DOHH2 (cell line): Measurements from ENCODE around the gene NHSL2.

Experiments
- H3F3A ChIP-seq: fragments of 200-600 bp; sonication (generic), shearing (Covaris generic); 2 replicates; pipeline ENCODE4 v1.6.0; 2016; ENCODE audit warnings: antibody characterized with exemption, mild to moderate bottlenecking; ENCODE audit not compliant: control insufficient read depth, insufficient read depth
- H3K27ac ChIP-seq: fragments of 200-600 bp; sonication (generic); 2 replicates; pipeline ENCODE4 v1.5.1; 2014; ENCODE audit warnings: low read depth, mild to moderate bottlenecking, low read length, moderate library complexity
- H3K27me3 ChIP-seq: fragments of 200-600 bp; sonication (generic); 2 replicates; pipeline ENCODE4 v1.6.1; 2014; ENCODE audit warnings: mild to moderate bottlenecking, low read length, mixed read lengths; ENCODE audit not compliant: control insufficient read depth
- H3K36me3 ChIP-seq: fragments of 200-600 bp; sonication (generic); 2 replicates; pipeline ENCODE4 v1.6.1; 2014; ENCODE audit warnings: mild to moderate bottlenecking, low read length, moderate library complexity, mixed read lengths; ENCODE audit not compliant: control insufficient read depth
- H3K4me1 ChIP-seq: fragments of 200-600 bp; sonication (generic); 2 replicates; pipeline ENCODE4 v1.6.1; 2014; ENCODE audit warnings: mild to moderate bottlenecking, low read length, mixed read lengths; ENCODE audit not compliant: control insufficient read depth
- H3K4me2 ChIP-seq: fragments of 200-600 bp; sonication (generic); 2 replicates; pipeline ENCODE4 v1.6.0; 2014; ENCODE audit warnings: mild to moderate bottlenecking, low read length, moderate library complexity
- H3K4me3 ChIP-seq: fragments of 200-600 bp; sonication (generic); 2 replicates; pipeline ENCODE4 v1.5.1; 2014; ENCODE audit warnings: mild to moderate bottlenecking, low read length, mixed read lengths
- H3K79me2 ChIP-seq: fragments of 200-600 bp; sonication (generic); 2 replicates; pipeline ENCODE4 v1.6.1; 2014; ENCODE audit warnings: mild to moderate bottlenecking, low read length, mixed read lengths; ENCODE audit not compliant: control insufficient read depth
- H3K9me2 ChIP-seq: fragments of 200-600 bp; sonication (generic); replicated peaks from 2 replicates; pipeline ENCODE4 v1.6.1; 2014; ENCODE audit warnings: mild to moderate bottlenecking, low read length, mixed read lengths; ENCODE audit not compliant: control insufficient read depth
- H3K9me3 ChIP-seq: fragments of 200-600 bp; sonication (generic); 2 replicates; pipeline ENCODE4 v1.6.1; 2014; ENCODE audit warnings: antibody characterized with exemption, low read length, mixed read lengths; ENCODE audit not compliant: control insufficient read depth, insufficient read depth
- H4K20me1 ChIP-seq: fragments of 200-600 bp; sonication (generic); 2 replicates; pipeline ENCODE4 v1.6.0; 2014; ENCODE audit warnings: low read depth, mild to moderate bottlenecking, antibody characterized with exemption, low read length, moderate library complexity; ENCODE audit not compliant: control insufficient read depth, insufficient read depth
- EZH2phosphoT487 ChIP-seq: fragments of 200-600 bp; sonication (generic); IDR thresholded peaks from 2 replicates; pipeline ENCODE4 v1.6.1; 2017; ENCODE audit warnings: borderline replicate concordance, mild to moderate bottlenecking, antibody characterized with exemption, low read length, moderate library complexity, mixed read lengths
- TF ChIP-seq, protein P1 (sequence below): fragments of 200-600 bp; sonication (generic); IDR thresholded peaks from one replicate; pipeline ENCODE4 v1.5.1; 2014; ENCODE audit warnings: antibody characterized with exemption, mild to moderate bottlenecking, low read depth, low read length; ENCODE audit not compliant: poor library complexity, severe bottlenecking

The NHSL2 gene

DNA sequence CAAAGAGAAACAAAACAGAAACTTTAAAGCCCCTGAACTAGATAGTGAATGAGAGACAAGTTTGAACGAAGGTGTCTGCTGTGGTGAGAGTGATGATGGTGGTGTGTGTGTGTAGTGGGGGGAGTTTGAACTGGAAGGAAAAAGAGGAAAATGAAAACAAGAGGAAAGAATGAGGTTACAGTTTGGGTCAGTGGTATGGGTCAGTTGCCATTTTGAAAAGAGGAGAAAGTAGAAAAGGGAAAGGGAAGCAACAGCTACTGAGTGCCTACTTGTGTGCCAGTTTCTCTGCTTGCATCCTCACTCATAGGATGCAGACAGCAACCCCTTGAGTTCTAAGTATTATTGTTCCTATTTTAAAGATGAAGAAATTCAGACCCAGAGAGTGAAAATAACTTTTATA lies 26.0 kb downstream of the NHSL2 start:
- Histone ChIP-seq H4K20me1 (no peaks in the 10 kb centered on the region), H3K4me2 (no peak overlapping the region), H3K9me2 (no peaks in the 10 kb centered on the region), H3K4me1 (no peaks in the 10 kb centered on the region), H3K27me3 (no peaks in the 10 kb centered on the region), H3K4me3 (no peak overlapping the region), H3K79me2 (no peaks in the 10 kb centered on the region), H3F3A (no peaks in the 10 kb centered on the region), H3K27ac (no peak overlapping the region), H3K36me3 (no peaks in the 10 kb centered on the region), H3K9me3 (no peaks in the 10 kb centered on the region)
- TF ChIP-seq EZH2phosphoT487, result no peak
- TF ChIP-seq, protein P1, sequence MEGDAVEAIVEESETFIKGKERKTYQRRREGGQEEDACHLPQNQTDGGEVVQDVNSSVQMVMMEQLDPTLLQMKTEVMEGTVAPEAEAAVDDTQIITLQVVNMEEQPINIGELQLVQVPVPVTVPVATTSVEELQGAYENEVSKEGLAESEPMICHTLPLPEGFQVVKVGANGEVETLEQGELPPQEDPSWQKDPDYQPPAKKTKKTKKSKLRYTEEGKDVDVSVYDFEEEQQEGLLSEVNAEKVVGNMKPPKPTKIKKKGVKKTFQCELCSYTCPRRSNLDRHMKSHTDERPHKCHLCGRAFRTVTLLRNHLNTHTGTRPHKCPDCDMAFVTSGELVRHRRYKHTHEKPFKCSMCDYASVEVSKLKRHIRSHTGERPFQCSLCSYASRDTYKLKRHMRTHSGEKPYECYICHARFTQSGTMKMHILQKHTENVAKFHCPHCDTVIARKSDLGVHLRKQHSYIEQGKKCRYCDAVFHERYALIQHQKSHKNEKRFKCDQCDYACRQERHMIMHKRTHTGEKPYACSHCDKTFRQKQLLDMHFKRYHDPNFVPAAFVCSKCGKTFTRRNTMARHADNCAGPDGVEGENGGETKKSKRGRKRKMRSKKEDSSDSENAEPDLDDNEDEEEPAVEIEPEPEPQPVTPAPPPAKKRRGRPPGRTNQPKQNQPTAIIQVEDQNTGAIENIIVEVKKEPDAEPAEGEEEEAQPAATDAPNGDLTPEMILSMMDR, result no peak

DNA sequence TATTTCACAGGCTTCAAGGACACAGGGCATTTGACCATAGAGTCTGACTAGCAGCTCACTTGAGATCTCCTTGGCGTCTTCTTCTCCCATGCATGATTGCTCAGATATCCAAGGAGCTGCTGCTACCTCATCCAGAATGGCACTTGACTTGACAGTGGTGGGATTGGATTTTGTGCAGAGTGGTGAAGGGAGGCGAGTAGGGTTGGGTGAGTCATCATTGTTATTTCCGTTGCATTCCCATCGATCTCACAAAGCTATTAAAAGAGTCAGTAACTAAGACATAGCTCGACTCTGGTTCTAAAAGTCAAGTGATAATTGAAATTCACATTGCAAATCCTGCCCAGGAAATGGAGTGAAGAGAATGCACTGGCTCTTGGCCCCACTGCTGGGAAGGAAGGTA lies 27.7 kb downstream of the NHSL2 start:
- Histone ChIP-seq H3K9me2 (no peaks in the 10 kb centered on the region), H3K4me2 (no peak overlapping the region), H3F3A (no peaks in the 10 kb centered on the region), H3K36me3 (no peaks in the 10 kb centered on the region), H3K4me1 (no peaks in the 10 kb centered on the region), H3K27me3 (no peaks in the 10 kb centered on the region), H3K79me2 (no peaks in the 10 kb centered on the region), H3K4me3 (no peak overlapping the region), H4K20me1 (no peaks in the 10 kb centered on the region), H3K27ac (no peak overlapping the region), H3K9me3 (no peaks in the 10 kb centered on the region)
- TF ChIP-seq EZH2phosphoT487, result no peak
- TF ChIP-seq, protein P1, result no peak

GRCh38 chrX:71941145-71941544 lies 30.5 kb downstream of the NHSL2 start:
- H3K27ac ChIP-seq, result no peak overlapping the region
- no peaks in the 10 kb centered on the region for H3K79me2 ChIP-seq
- H3K9me2 ChIP-seq, result no peaks in the 10 kb centered on the region
- no peaks in the 10 kb centered on the region for H4K20me1 ChIP-seq
- no peaks in the 10 kb centered on the region for H3K9me3 ChIP-seq
- no peak overlapping the region for H3K4me3 ChIP-seq
- no peaks in the 10 kb centered on the region for H3K27me3 ChIP-seq
- H3F3A ChIP-seq, result no peaks in the 10 kb centered on the region
- H3K4me2 ChIP-seq, result no peak overlapping the region
- TF ChIP-seq EZH2phosphoT487, result no peak
- TF ChIP-seq, protein P1, result no peak
- no peaks in the 10 kb centered on the region for H3K36me3 ChIP-seq
- no peaks in the 10 kb centered on the region for H3K4me1 ChIP-seq

- TF ChIP-seq, protein P1, result no peak
- no peak for TF ChIP-seq EZH2phosphoT487
Observed at GRCh38 chrX:71941776-71942175, 31.1 kb downstream of the NHSL2 start.

More at GRCh38 chrX:71941776-71942175, 31.1 kb downstream of the NHSL2 start:
- Histone ChIP-seq H3K4me3 (no peak overlapping the region), H3K79me2 (no peaks in the 10 kb centered on the region), H3K9me3 (no peaks in the 10 kb centered on the region), H4K20me1 (no peaks in the 10 kb centered on the region), H3F3A (no peaks in the 10 kb centered on the region), H3K36me3 (no peaks in the 10 kb centered on the region), H3K4me2 (no peak overlapping the region), H3K4me1 (no peaks in the 10 kb centered on the region), H3K27ac (no peak overlapping the region), H3K27me3 (no peaks in the 10 kb centered on the region), H3K9me2 (no peaks in the 10 kb centered on the region)
